Activated CD8-positive, alpha-beta memory T cell treated with anti-CD3 and anti-CD28 coated beads, Interleukin-2, amount 50 U/mL, for 24 hours (primary cell): ENCODE results near the gene OR10G6.
"Not testable (repeated sequence)": the region's sequence is repeated elsewhere in the genome, so short reads cannot be mapped to it uniquely, and the experiment has no call there.

ENCODE experiments used
- DNase-seq: peaks from one replicate; pipeline ENCODE4 v3.0.0-alpha.2; 2020; ENCODE audit errors: extremely low read depth

Gene OR10G6

GRCh38 chr11:123995119-123995518 is at the start of gene OR10G6:
Gene OR10G6, minus strand, starts transcription at chr11:123995161. Its CDS starts 0 bp downstream, at chr11:123995161.
- DNase-seq, result no peak

GRCh38 chr11:124043420-124043819 is 48.5 kb upstream of the OR10G6 start:
- DNase-seq, result no peak

DNA sequence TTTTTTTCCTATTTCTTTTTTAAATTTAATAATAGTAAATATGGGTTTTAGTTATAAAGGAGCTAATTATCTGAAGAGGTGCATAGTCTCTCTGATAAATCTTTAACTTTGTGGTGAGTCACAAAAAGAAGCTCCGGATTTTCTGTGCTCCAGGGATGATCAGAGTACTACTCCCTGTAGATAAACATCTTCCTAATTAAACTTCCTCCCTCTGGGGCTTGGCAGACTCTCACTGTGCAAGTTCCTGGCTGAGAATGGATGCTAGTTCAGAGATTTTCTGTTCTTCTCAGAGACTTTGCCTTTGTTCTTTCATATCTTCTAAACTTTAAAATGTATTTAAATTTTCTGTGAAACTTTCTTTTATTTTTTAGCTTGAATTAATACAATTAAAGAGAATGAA is 46.3 kb upstream of the OR10G6 start, which contains the start of gene OR10G7:
Gene OR10G7 (minus strand): TSS at position 72 of the 400 bp plus-strand sequence. CDS start 2,324 bp downstream, outside the sequence.
- no peak for DNase-seq

- no peak for DNase-seq
These were observed 44.6 kb upstream of the OR10G6 start for GRCh38 chr11:124039557-124039956.

DNA sequence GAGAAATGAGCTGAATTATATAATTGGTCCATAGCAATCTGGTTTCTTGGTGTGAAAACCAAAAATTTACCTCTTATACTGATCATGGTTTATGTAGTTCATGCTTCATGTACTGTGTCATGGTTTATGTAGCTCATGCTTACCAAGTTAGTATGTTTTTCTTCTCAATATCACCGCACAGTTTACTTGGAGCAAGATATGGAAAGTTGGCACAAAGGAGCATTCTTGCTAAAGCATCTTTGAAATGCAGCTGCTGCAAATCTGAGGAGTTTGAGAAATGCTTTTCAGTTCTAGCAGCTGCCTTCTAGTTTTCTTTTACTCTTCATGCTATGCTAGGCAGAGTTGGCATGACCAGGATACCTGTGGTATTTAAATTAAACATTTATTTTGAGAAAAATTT is 41.7 kb upstream of the OR10G6 start:
- DNase-seq, result no peak

DNA sequence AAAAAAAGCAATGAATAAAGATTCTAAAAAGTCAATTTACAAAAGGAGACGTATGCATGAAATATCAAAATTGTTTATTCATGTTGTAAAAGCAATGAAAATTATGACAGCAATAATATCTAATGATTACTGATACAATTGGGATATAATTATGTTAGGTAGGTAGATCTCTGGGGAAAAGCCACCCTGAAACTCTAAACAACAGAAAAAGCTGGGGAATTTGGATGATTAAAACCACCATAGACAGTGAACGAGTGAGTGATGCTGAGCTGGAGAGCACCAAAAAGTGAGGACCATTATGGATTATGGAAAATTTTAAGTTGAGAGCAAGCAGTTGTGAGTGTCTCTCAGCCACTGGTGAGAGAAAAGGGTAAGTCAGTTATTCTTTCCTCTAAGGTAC is 31.5 kb upstream of the OR10G6 start, which contains the start of gene OR10G8:
Gene OR10G8 (plus strand): TSS at position 301 of the 400 bp plus-strand sequence. CDS start 2,825 bp downstream, outside the sequence.
- DNase-seq, result no peak

- DNase-seq, result not testable (repeated sequence)
These were observed 20.9 kb upstream of the OR10G6 start for GRCh38 chr11:124015837-124016236.

- DNase-seq, result no peak
These were observed 17.7 kb upstream of the OR10G6 start, which contains the start of gene OR10G4 for GRCh38 chr11:124012697-124013096. Gene OR10G4, plus strand, starts transcription at chr11:124012997. Its CDS starts 2,578 bp downstream, at chr11:124015575.

DNA sequence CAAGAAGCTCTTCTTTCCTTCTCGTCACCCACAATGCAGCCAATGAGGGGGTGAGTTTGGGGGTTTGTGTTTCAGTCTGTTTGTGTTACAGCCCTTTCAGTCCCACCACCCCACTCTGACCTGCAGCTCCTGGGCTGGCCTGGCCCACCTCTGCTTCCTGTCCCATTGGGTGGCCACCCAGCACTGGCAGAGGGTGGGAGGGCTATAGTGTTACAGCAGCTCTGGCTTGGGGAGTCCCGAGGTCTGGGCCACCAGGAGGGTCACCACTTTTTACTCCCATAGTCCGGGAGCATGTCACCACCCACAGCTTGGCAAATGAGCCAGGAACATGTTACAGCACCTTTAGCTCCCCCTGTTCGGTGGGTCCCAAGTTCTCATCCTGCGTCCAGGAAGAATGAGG is 15.7 kb downstream of the OR10G6 start:
- no peak for DNase-seq

DNA sequence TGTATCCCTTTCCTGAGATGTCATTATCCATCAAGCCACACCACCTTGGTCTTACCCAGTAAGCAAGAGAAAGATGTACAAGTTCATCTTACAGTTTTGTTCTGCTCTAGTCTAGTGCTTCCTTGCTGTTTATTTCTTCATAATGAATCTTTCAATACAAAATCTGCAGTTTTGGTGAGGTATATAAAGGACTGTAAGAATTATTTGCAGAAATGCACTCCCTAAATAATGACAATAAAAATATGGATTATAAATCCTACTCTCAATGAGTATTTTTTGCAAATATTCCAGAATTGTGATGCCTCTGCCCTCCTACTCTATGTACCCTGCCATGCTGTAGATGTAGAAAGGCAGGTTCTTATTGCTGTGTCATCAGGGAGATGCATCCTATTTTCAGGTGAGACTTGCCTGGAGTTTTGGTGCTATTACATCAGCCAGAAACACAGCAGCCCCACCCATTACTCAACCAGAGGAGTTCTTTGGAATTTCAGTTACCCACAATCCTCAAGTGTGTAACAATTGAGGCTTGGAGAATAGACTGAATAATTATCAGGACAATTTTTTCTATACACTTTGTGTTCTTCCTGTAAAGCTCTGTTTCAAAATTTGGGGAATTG is 17.1 kb downstream of the OR10G6 start, which contains the start of gene OR10S1:
Gene OR10S1 (minus strand): TSS at position 51 of the 617 bp plus-strand sequence. CDS start 117 bp downstream, outside the sequence.
- no peak for DNase-seq

- DNase-seq, result no peak
These were observed 18.0 kb downstream of the OR10G6 start for GRCh38 chr11:123976770-123977560.

DNA sequence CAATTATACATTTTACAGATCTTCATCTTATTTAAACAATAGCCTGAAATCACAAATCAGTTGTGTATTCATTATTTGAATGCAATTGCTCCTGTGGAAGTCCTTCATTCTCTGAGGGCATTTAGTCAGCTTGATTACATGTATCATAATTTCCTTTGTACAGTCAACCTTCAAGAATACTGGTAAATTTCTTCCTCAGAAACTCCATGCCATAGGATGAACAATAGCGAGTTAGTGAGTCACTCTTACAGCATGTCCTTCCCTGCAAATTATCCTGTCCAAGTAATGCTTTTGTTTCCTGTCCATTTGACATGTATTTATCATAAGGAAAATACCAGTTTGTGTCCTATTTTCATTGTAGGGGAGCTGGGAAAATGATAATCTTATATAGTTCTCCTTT is 21.1 kb downstream of the OR10G6 start:
- no peak for DNase-seq

DNA sequence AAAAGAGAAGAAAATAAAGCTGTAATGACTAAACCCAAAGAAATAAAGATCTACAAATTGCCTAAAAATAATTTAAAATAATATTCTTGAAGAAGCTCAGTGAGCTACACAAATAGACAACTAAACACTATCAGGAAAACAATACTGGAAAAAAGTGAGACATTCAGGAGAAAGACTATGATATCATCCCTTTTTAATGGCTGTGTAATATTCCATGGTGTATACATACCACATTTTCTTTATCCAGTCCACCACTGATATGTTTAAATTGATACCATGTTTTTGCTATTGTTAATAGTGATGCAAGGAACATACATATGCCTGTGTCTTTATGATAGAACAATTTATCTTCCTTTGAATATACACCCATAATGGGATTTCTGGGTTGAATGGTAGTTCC is 38.2 kb downstream of the OR10G6 start:
- DNase-seq, result no peak

- DNase-seq, result no peak
These were observed 49.8 kb downstream of the OR10G6 start for GRCh38 chr11:123945132-123945531.
